Measurements from ENCODE around the gene NLRP10.

The NLRP10 gene

GRCh38 chr11:7967097-7967496 lies 1.9 kb upstream of the NLRP10 start:
- DNase-seq (ENCODE audit: low spot score) = no peak
- Histone ChIP-seq H3K27ac (no peak overlapping the region), H3K4me3 (no peak overlapping the region)
- TF ChIP-seq CTCF (IDR thresholded peaks at IDR 0.05) = no peak

GRCh38 chr11:7964873-7965272 lies 374 bp downstream of the NLRP10 start:
- TF ChIP-seq CTCF (IDR thresholded peaks at IDR 0.05) = no peak
- Histone ChIP-seq H3K4me3 (no peak overlapping the region), H3K27ac (no peak overlapping the region)
- DNase-seq (ENCODE audit: low spot score) = no peak

- TF ChIP-seq CTCF (IDR thresholded peaks at IDR 0.05) = no peak
- DNase-seq (ENCODE audit: low spot score) = no peak
- Histone ChIP-seq H3K4me3 (no peak overlapping the region), H3K27ac (no peak overlapping the region)
These were observed 986 bp downstream of the NLRP10 start for GRCh38 chr11:7964261-7964660.

- no peak for TF ChIP-seq CTCF (IDR thresholded peaks at IDR 0.05)
- Histone ChIP-seq H3K27ac (no peak overlapping the region), H3K4me3 (no peak overlapping the region)
- no peak for DNase-seq (ENCODE audit: low spot score)
These were observed 10.1 kb downstream of the NLRP10 start for GRCh38 chr11:7955191-7955590.

GRCh38 chr11:7949934-7950333 lies 15.3 kb downstream of the NLRP10 start:
- no peak for DNase-seq (ENCODE audit: low spot score)
- Histone ChIP-seq H3K4me3 (no peak overlapping the region), H3K27ac (no peak overlapping the region)
- TF ChIP-seq CTCF (IDR thresholded peaks at IDR 0.05) = no peak

- Histone ChIP-seq H3K4me3 (no peak overlapping the region), H3K27ac (no peak overlapping the region)
- TF ChIP-seq CTCF (IDR thresholded peaks at IDR 0.05) = no peak
- DNase-seq (ENCODE audit: low spot score) = no peak
These were observed 21.1 kb downstream of the NLRP10 start for GRCh38 chr11:7944123-7944522.

- H3K27ac ChIP-seq = no peak within 1 kb of the TSS
- no peak for DNase-seq (ENCODE audit: low spot score)
- no peak within 1 kb of the TSS for H3K4me3 ChIP-seq
- TF ChIP-seq CTCF (IDR thresholded peaks at IDR 0.05) = no peak
These were observed 23.6 kb downstream of the NLRP10 start, which contains the start of gene OR10A3 for GRCh38 chr11:7941608-7942007. Gene OR10A3 (minus strand): TSS chr11:7941708. CDS start chr11:7939520, 2,188 bp downstream.

Data from coronary artery (tissue), 2 donors.